Colonic mucosa (tissue), 4 donors: ENCODE results near the gene DAB1. TPM values are rescaled to one million over a fixed set of nuclear protein-coding genes. Genes with fewer than 3 reads are reported as not detected.

Experiments used
- DNase-seq: peaks from one replicate; pipeline ENCODE4 v3.0.0-alpha.2; 2020
- H3K27ac ChIP-seq: fragments of 200-600 bp; one replicate; pipeline ENCODE4 v1.8.0; 2021
- H3K27me3 ChIP-seq: fragments of 200-600 bp; one replicate; pipeline ENCODE4 v1.8.0; 2021
- H3K36me3 ChIP-seq: fragments of 200-600 bp; one replicate; pipeline ENCODE4 v1.8.0; 2021
- H3K4me1 ChIP-seq: fragments of 200-600 bp; one replicate; pipeline ENCODE4 v1.8.0; 2021; ENCODE audit warnings: mild to moderate bottlenecking
- H3K4me3 ChIP-seq: fragments of 200-600 bp; one replicate; pipeline ENCODE4 v1.8.0; 2021
- H3K9ac ChIP-seq, 2 donors: one replicate each; pipeline ENCODE4 v1.7.0; 2013; ENCODE audit warnings: control low read depth in 2 of 2, low read depth in 2 of 2, low read length in 2 of 2
- H3K9me3 ChIP-seq: fragments of 200-600 bp; one replicate; pipeline ENCODE4 v1.8.0; 2021
- intact Hi-C: fragments of 100-400 bp; cut with DNase I; formaldehyde crosslinking; loops from one replicate; pipeline ENCODE4 v1.14.1; 2022
- total RNA-seq, 2 donors: library from RNA; stranded (reverse); fragmentation: NEBNext Ultra II Directional in 1 of 2; extraction: Animal tissue kit (Norgen Biotek cat#: 25700) in 1 of 2; gene quantifications; one replicate each; pipeline ENCODE4 v1.2.1, GENCODE V29; 2021
- TF ChIP-seq, protein P1 (sequence below): fragments of 200-600 bp; IDR thresholded peaks from one replicate; pipeline ENCODE4 v1.8.0; 2022; ENCODE audit warnings: antibody characterized with exemption, mild to moderate bottlenecking
- donor health status: healthy.
- donor health status: DM: no; HTN: no; CAD: no.
- donor health status: DM: no; HTN: no; CAD: no.

Gene DAB1
- total RNA-seq, 2 donors from 2014 or later = 0.42 TPM; not detected in 1

- Histone ChIP-seq H3K36me3 (no peaks in the 10 kb centered on the region), H3K9ac (no peak overlapping the region), H3K27me3 (no peaks in the 10 kb centered on the region), H3K4me3 (no peak overlapping the region), H3K27ac (no peak overlapping the region), H3K4me1 (no peaks in the 10 kb centered on the region), H3K9me3 (no peaks in the 10 kb centered on the region)
- DNase-seq = no peak
- TF ChIP-seq, protein P1, sequence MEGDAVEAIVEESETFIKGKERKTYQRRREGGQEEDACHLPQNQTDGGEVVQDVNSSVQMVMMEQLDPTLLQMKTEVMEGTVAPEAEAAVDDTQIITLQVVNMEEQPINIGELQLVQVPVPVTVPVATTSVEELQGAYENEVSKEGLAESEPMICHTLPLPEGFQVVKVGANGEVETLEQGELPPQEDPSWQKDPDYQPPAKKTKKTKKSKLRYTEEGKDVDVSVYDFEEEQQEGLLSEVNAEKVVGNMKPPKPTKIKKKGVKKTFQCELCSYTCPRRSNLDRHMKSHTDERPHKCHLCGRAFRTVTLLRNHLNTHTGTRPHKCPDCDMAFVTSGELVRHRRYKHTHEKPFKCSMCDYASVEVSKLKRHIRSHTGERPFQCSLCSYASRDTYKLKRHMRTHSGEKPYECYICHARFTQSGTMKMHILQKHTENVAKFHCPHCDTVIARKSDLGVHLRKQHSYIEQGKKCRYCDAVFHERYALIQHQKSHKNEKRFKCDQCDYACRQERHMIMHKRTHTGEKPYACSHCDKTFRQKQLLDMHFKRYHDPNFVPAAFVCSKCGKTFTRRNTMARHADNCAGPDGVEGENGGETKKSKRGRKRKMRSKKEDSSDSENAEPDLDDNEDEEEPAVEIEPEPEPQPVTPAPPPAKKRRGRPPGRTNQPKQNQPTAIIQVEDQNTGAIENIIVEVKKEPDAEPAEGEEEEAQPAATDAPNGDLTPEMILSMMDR = no peak
- intact Hi-C loops = no loop called here
Observed at GRCh38 chr1:57162607-57163261, 261.1 kb downstream of the DAB1 start.

GRCh38 chr1:57160594-57160993 is 263.3 kb downstream of the DAB1 start:
- H3K4me1 ChIP-seq = no peaks in the 10 kb centered on the region
- no peaks in the 10 kb centered on the region for H3K9me3 ChIP-seq
- H3K27ac ChIP-seq = no peak overlapping the region
- TF ChIP-seq, protein P1 = no peak
- H3K4me3 ChIP-seq = no peak overlapping the region
- DNase-seq = no peak
- no peaks in the 10 kb centered on the region for H3K36me3 ChIP-seq
- H3K27me3 ChIP-seq = no peaks in the 10 kb centered on the region
- intact Hi-C loops = no loop called here
- no peak overlapping the region for H3K9ac ChIP-seq

GRCh38 chr1:57158604-57158998 is 265.3 kb downstream of the DAB1 start:
- DNase-seq = no peak
- Histone ChIP-seq H3K4me1 (no peaks in the 10 kb centered on the region), H3K27ac (no peak overlapping the region), H3K27me3 (no peaks in the 10 kb centered on the region), H3K4me3 (no peak overlapping the region), H3K36me3 (no peaks in the 10 kb centered on the region), H3K9me3 (no peaks in the 10 kb centered on the region), H3K9ac (no peak overlapping the region)
- TF ChIP-seq, protein P1 = no peak
- intact Hi-C loops = no loop called here

DNA sequence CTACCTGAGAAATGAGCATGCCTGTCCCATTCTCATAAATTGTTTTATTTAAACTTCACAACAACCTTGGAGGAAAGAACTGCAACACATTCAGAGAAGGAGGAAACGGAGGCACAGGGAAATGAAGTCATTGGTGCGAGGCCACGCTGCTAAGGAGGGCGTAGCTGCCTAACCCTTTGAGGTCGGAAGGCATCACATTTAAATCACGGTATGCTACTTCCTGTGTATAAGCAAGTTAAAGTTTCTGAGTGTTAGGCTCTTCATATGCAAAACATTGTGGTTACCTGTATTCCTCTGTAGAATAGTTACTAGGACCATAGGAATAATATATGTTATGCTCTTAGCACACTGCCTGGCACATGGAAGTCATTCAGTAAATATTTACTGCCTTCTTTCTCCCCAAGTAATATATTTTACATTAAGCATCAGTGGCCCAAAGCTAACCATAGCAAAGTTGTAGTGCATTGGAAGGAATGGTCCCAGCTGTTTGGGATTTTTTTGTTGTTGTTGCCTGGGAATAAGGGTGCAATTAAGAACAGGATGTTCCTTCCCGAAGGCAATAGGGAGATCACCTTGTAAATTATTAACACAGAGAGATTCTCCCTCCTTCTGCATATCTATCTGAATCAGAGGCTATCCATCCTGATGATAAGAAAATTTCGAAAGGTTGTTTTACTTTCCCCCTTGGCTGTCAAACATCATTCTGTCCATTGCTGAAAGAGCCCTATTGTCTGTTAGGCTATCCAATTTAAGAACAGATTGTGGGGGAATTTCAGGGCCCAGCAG is 265.8 kb downstream of the DAB1 start:
- H3K9me3 ChIP-seq = no peaks in the 10 kb centered on the region
- intact Hi-C loops = no loop called here
- H3K36me3 ChIP-seq = no peaks in the 10 kb centered on the region
- no peaks in the 10 kb centered on the region for H3K4me1 ChIP-seq
- no peak for DNase-seq
- no peaks in the 10 kb centered on the region for H3K27me3 ChIP-seq
- TF ChIP-seq, protein P1 = no peak
- no peak overlapping the region for H3K9ac ChIP-seq
- no peak overlapping the region for H3K4me3 ChIP-seq
- H3K27ac ChIP-seq = no peak overlapping the region

DNA sequence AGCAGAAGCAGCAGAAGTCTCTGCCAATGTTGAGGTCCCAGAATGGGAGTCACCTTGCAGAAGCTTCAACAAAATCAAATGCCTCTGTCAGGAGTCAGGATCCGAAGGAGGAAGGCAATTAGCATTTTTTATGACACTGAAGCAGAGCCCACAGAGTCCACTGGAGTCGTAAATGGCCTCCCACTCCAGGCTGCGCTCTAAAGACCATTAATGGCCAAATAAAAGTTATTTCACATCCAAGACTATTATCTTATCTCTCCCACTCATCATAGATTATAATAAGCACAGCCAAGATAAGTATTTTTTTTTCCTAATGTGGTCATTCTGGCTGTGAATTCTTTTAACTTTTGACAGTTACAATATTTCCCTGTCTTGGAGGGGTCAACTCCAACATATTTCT is 267.0 kb downstream of the DAB1 start:
- Histone ChIP-seq H3K9me3 (no peaks in the 10 kb centered on the region), H3K27me3 (no peaks in the 10 kb centered on the region), H3K4me1 (no peaks in the 10 kb centered on the region), H3K9ac (no peak overlapping the region), H3K36me3 (no peaks in the 10 kb centered on the region), H3K4me3 (no peak overlapping the region), H3K27ac (no peak overlapping the region)
- TF ChIP-seq, protein P1 = no peak
- DNase-seq = no peak
- intact Hi-C loops = no loop called here
